ENCODE data around the gene B4GALT7.
"Not testable (repeated sequence)": the region's sequence is repeated elsewhere in the genome, so short reads cannot be mapped to it uniquely, and the experiment has no call there.

Gene B4GALT7

GRCh38 chr5:177599731-177600507 lies at the start of gene B4GALT7:
B4GALT7 (plus strand) TSS chr5:177600132; CDS start chr5:177600211, 79 bp downstream.
- no peak for DNase-seq (ENCODE audit: low read depth)

- no peak for DNase-seq (ENCODE audit: low read depth)
Measured at GRCh38 chr5:177552839-177553455, 47.0 kb upstream of the B4GALT7 start.

GRCh38 chr5:177553671-177554429 lies 46.1 kb upstream of the B4GALT7 start:
- no peak for DNase-seq (ENCODE audit: low read depth)

- no peak for DNase-seq (ENCODE audit: low read depth)
Measured at GRCh38 chr5:177554474-177555111, 45.3 kb upstream of the B4GALT7 start, which contains the start of gene FAM193B. FAM193B (minus strand) TSS chr5:177554563; CDS start chr5:177554458, 105 bp downstream.

GRCh38 chr5:177555228-177555627 lies 44.7 kb upstream of the B4GALT7 start:
- DNase-seq (ENCODE audit: low read depth): no peak

- DNase-seq (ENCODE audit: low read depth): no peak
Measured at GRCh38 chr5:177555665-177556064, 44.3 kb upstream of the B4GALT7 start.

- DNase-seq (ENCODE audit: low read depth): no peak
Measured at GRCh38 chr5:177557041-177557647, 42.8 kb upstream of the B4GALT7 start.

GRCh38 chr5:177557796-177558195 lies 42.1 kb upstream of the B4GALT7 start:
- DNase-seq (ENCODE audit: low read depth): no peak

- not testable (repeated sequence) for DNase-seq (ENCODE audit: low read depth)
Measured at GRCh38 chr5:177559446-177559941, 40.4 kb upstream of the B4GALT7 start.

- DNase-seq (ENCODE audit: low read depth): no peak
Measured at GRCh38 chr5:177565046-177565445, 34.9 kb upstream of the B4GALT7 start.

- no peak for DNase-seq (ENCODE audit: low read depth)
Measured at GRCh38 chr5:177568326-177568725, 31.6 kb upstream of the B4GALT7 start.

- no peak for DNase-seq (ENCODE audit: low read depth)
Measured at GRCh38 chr5:177569894-177570293, 30.0 kb upstream of the B4GALT7 start.

- no peak for DNase-seq (ENCODE audit: low read depth)
Measured at GRCh38 chr5:177575488-177575887, 24.4 kb upstream of the B4GALT7 start.

GRCh38 chr5:177576169-177576568 lies 23.8 kb upstream of the B4GALT7 start:
- no peak for DNase-seq (ENCODE audit: low read depth)

GRCh38 chr5:177578316-177578715 lies 21.6 kb upstream of the B4GALT7 start:
- no peak for DNase-seq (ENCODE audit: low read depth)

GRCh38 chr5:177588413-177588909 lies 11.5 kb upstream of the B4GALT7 start:
- DNase-seq (ENCODE audit: low read depth): no peak

GRCh38 chr5:177590406-177590805 lies 9.5 kb upstream of the B4GALT7 start:
- DNase-seq (ENCODE audit: low read depth): no peak

- DNase-seq (ENCODE audit: low read depth): no peak
Measured at GRCh38 chr5:177591690-177592009, 8.3 kb upstream of the B4GALT7 start.

- DNase-seq (ENCODE audit: low read depth): no peak
Measured at GRCh38 chr5:177592010-177592834, 7.7 kb upstream of the B4GALT7 start, which contains the start of gene TMED9. TMED9 (plus strand) TSS chr5:177592203; CDS start chr5:177592215, 12 bp downstream.

- no peak for DNase-seq (ENCODE audit: low read depth)
Measured at GRCh38 chr5:177592905-177593304, 7.0 kb upstream of the B4GALT7 start.

GRCh38 chr5:177593511-177593910 lies 6.4 kb upstream of the B4GALT7 start:
- DNase-seq (ENCODE audit: low read depth): no peak
